NCI-H128 (cell line): Measurements from ENCODE around the gene RANBP17.
"Not testable (repeated sequence)": the region's sequence is repeated elsewhere in the genome, so short reads cannot be mapped to it uniquely, and the experiment has no call there.

Experiments
- DNase-seq: peaks from one replicate; lab custom pipeline; 2025; ENCODE audit not compliant: unreplicated experiment; lab: John Stamatoyannopoulos, UW

RANBP17 gene

GRCh38 chr5:170937914-170938313, 76.1 kb downstream of the RANBP17 start:
- no peak for DNase-seq

GRCh38 chr5:170939178-170939577, 77.4 kb downstream of the RANBP17 start:
- no peak for DNase-seq

GRCh38 chr5:170941788-170942187, 80.0 kb downstream of the RANBP17 start:
- no peak for DNase-seq

- DNase-seq = no peak
Observed at GRCh38 chr5:170945275-170945674, 83.5 kb downstream of the RANBP17 start.

- no peak for DNase-seq
Observed at GRCh38 chr5:170960567-170960966, 98.7 kb downstream of the RANBP17 start.

GRCh38 chr5:170963521-170963920, 101.7 kb downstream of the RANBP17 start:
- no peak for DNase-seq

- no peak for DNase-seq
Observed at GRCh38 chr5:170974461-170974860, 112.6 kb downstream of the RANBP17 start.

- DNase-seq = not testable (repeated sequence)
Observed at GRCh38 chr5:170980261-170980660, 118.4 kb downstream of the RANBP17 start.

- DNase-seq = no peak
Observed at GRCh38 chr5:170985486-170985885, 123.7 kb downstream of the RANBP17 start.

GRCh38 chr5:170986598-170986997, 124.8 kb downstream of the RANBP17 start:
- DNase-seq = no peak

GRCh38 chr5:170993476-170993875, 131.7 kb downstream of the RANBP17 start:
- no peak for DNase-seq

GRCh38 chr5:171010086-171010485, 148.3 kb downstream of the RANBP17 start:
- DNase-seq = no peak

GRCh38 chr5:171010816-171011215, 149.0 kb downstream of the RANBP17 start:
- DNase-seq = no peak

- DNase-seq = no peak
Observed at GRCh38 chr5:171023508-171023907, 161.7 kb downstream of the RANBP17 start.

GRCh38 chr5:171024084-171024483, 162.3 kb downstream of the RANBP17 start:
- no peak for DNase-seq

GRCh38 chr5:171029401-171029800, 167.6 kb downstream of the RANBP17 start:
- no peak for DNase-seq

- DNase-seq = no peak
Observed at GRCh38 chr5:171031977-171032376, 170.2 kb downstream of the RANBP17 start.

GRCh38 chr5:171032435-171032973, 170.7 kb downstream of the RANBP17 start:
- DNase-seq = no peak

- DNase-seq = not testable (repeated sequence)
Observed at GRCh38 chr5:171041893-171042292, 180.1 kb downstream of the RANBP17 start.

- no peak for DNase-seq
Observed at GRCh38 chr5:171050916-171051315, 189.1 kb downstream of the RANBP17 start.

GRCh38 chr5:171055875-171056454, 194.1 kb downstream of the RANBP17 start:
- DNase-seq = no peak

GRCh38 chr5:171067540-171068130, 205.8 kb downstream of the RANBP17 start:
- no peak for DNase-seq

- DNase-seq = no peak
Observed at GRCh38 chr5:171074747-171075146, 212.9 kb downstream of the RANBP17 start.
